MM.1S (cell line): ENCODE data around the gene HRG.

Experiments used
- DNase-seq: peaks from one replicate; pipeline ENCODE4 v3.0.0-alpha.2; 2015
- H2AFZ ChIP-seq: fragments of 300-600 bp; sonication (generic); 2 replicates; pipeline ENCODE4 v1.6.0; 2016; ENCODE audit warnings: antibody characterized with exemption, low read length
- H3F3A ChIP-seq: fragments of 300-600 bp; sonication (generic); 2 replicates; pipeline ENCODE4 v1.6.1; 2016; ENCODE audit warnings: mild to moderate bottlenecking, antibody characterized with exemption, low read length, moderate library complexity, mixed read lengths; ENCODE audit not compliant: insufficient read depth
- H3K27ac ChIP-seq: fragments of 300-600 bp; sonication (generic); 2 replicates; pipeline ENCODE4 v1.5.1; 2016; ENCODE audit warnings: mild to moderate bottlenecking, low read length
- H3K27me3 ChIP-seq: fragments of 300-600 bp; sonication (generic); replicated peaks from 2 replicates; pipeline ENCODE4 v1.6.0; 2016; ENCODE audit warnings: low read length; ENCODE audit not compliant: insufficient read depth
- H3K36me3 ChIP-seq: fragments of 300-600 bp; sonication (generic); replicated peaks from 2 replicates; pipeline ENCODE4 v1.6.1; 2016; ENCODE audit warnings: mild to moderate bottlenecking, low read length, mixed read lengths; ENCODE audit not compliant: insufficient read depth
- H3K4me1 ChIP-seq: fragments of 300-600 bp; sonication (generic); 2 replicates; pipeline ENCODE4 v1.6.1; 2016; ENCODE audit warnings: low read length, mixed read lengths
- H3K4me2 ChIP-seq: fragments of 300-600 bp; sonication (generic); 2 replicates; pipeline ENCODE4 v1.6.0; 2016; ENCODE audit warnings: low read depth, low read length
- H3K4me3 ChIP-seq: fragments of 300-600 bp; sonication (generic); 2 replicates; pipeline ENCODE4 v1.5.1; 2016; ENCODE audit warnings: low read length, mixed read lengths
- H3K79me2 ChIP-seq: fragments of 300-600 bp; sonication (generic); 2 replicates; pipeline ENCODE4 v1.6.1; 2016; ENCODE audit warnings: mixed run types, low read length, mixed read lengths
- H3K9ac ChIP-seq: fragments of 300-600 bp; sonication (generic); 2 replicates; pipeline ENCODE4 v1.6.1; 2016; ENCODE audit warnings: low read length, mixed read lengths
- H3K9me2 ChIP-seq: fragments of 300-600 bp; sonication (generic); replicated peaks from 2 replicates; pipeline ENCODE4 v1.6.1; 2016; ENCODE audit warnings: mild to moderate bottlenecking, low read length, mixed read lengths; ENCODE audit not compliant: insufficient read depth
- H3K9me3 ChIP-seq: fragments of 300-600 bp; sonication (generic); replicated peaks from 2 replicates; pipeline ENCODE4 v1.6.1; 2016; ENCODE audit warnings: mild to moderate bottlenecking, low read length, mixed read lengths; ENCODE audit not compliant: insufficient read depth
- H4K20me1 ChIP-seq: fragments of 300-600 bp; sonication (generic); 2 replicates; pipeline ENCODE4 v1.6.1; 2016; ENCODE audit warnings: mild to moderate bottlenecking, low read length, moderate library complexity, mixed read lengths; ENCODE audit not compliant: insufficient read depth
- EZH2 ChIP-seq: fragments of 300-600 bp; sonication (generic); optimal IDR thresholded peaks from 2 replicates; pipeline ENCODE3; 2017; ENCODE audit warnings: low read depth, mild to moderate bottlenecking, antibody characterized with exemption, low read length, mixed read lengths
- EZH2phosphoT487 ChIP-seq: fragments of 300-600 bp; sonication (generic); IDR thresholded peaks from 2 replicates; pipeline ENCODE4 v1.6.1; 2018; ENCODE audit warnings: antibody characterized with exemption, low read length
- TF ChIP-seq, protein P1 (sequence below): fragments of 300-600 bp; sonication (generic); IDR thresholded peaks from 2 replicates; pipeline ENCODE4 v1.5.1; 2016; ENCODE audit warnings: antibody characterized with exemption, low read length, mixed read lengths

The HRG gene

DNA sequence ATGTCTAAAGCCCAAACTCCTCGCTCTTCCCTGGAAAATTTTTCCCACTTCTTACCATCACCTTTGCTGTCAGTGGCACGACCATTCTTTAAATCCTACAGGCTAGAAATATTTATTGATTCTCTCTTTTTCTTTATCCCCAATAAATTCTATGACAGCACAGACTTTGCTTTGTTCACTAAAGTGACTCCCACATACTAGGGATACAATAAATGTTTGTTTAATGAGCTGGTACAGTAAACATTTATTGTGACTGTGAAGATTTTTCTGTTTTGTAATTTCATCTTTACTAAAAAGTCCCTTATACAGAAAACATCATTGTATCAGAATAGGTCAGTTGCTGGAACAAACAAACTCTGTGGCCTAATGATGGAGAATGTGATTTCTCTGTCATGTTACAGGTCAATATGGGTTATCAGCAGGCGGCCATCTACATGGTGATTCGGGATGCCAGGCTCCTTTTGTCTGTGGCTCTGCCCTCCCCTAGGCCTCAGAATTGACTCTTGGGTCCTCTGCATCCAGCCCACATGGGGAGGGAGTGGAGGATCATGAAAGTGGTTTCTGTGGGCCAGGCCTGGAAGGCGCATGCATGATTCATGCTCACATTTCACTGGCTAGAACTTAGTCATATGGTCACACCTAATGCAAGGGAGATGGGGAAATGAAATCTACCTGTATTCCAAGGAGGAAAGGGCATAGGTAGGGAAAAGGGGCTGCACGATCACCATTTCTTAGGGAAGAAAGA is 28.6 kb downstream of the HRG start:
- H3K4me2 ChIP-seq = no peak overlapping the region
- no peaks in the 10 kb centered on the region for H3K36me3 ChIP-seq
- H2AFZ ChIP-seq = no peak overlapping the region
- H3K27me3 ChIP-seq = no peaks in the 10 kb centered on the region
- H3K4me3 ChIP-seq = no peak overlapping the region
- TF ChIP-seq EZH2 (no peak), EZH2phosphoT487 (no peak)
- TF ChIP-seq, protein P1, sequence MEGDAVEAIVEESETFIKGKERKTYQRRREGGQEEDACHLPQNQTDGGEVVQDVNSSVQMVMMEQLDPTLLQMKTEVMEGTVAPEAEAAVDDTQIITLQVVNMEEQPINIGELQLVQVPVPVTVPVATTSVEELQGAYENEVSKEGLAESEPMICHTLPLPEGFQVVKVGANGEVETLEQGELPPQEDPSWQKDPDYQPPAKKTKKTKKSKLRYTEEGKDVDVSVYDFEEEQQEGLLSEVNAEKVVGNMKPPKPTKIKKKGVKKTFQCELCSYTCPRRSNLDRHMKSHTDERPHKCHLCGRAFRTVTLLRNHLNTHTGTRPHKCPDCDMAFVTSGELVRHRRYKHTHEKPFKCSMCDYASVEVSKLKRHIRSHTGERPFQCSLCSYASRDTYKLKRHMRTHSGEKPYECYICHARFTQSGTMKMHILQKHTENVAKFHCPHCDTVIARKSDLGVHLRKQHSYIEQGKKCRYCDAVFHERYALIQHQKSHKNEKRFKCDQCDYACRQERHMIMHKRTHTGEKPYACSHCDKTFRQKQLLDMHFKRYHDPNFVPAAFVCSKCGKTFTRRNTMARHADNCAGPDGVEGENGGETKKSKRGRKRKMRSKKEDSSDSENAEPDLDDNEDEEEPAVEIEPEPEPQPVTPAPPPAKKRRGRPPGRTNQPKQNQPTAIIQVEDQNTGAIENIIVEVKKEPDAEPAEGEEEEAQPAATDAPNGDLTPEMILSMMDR = no peak
- no peak overlapping the region for H3K27ac ChIP-seq
- no peak overlapping the region for H3K9ac ChIP-seq
- H3K9me3 ChIP-seq = no peaks in the 10 kb centered on the region
- H3K79me2 ChIP-seq = no peaks in the 10 kb centered on the region
- DNase-seq = no peak
- no peaks in the 10 kb centered on the region for H3K9me2 ChIP-seq
- H4K20me1 ChIP-seq = no peaks in the 10 kb centered on the region
- no peaks in the 10 kb centered on the region for H3K4me1 ChIP-seq
- H3F3A ChIP-seq = no peaks in the 10 kb centered on the region

DNA sequence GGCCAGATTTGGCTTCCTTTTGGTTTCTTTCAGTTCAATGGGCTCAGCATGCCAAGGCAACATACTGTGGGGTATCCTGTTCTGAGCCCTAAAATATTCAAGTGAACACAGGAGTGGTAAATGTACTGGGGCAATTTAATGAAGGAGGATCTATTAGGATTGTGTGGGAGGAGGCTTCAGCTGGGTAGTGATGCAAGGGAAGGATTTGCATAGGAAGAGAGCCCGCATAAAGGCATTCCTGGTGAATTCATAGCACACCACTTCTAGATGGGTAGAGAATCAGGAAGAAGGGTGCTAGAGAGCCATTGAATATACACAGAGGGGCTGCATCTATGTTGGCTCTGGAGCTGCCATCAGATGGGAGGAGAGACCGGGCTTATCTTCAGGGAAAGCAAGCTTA is 30.7 kb downstream of the HRG start:
- Histone ChIP-seq H2AFZ (no peak overlapping the region), H3K4me2 (no peak overlapping the region)
- no peak for DNase-seq

DNA sequence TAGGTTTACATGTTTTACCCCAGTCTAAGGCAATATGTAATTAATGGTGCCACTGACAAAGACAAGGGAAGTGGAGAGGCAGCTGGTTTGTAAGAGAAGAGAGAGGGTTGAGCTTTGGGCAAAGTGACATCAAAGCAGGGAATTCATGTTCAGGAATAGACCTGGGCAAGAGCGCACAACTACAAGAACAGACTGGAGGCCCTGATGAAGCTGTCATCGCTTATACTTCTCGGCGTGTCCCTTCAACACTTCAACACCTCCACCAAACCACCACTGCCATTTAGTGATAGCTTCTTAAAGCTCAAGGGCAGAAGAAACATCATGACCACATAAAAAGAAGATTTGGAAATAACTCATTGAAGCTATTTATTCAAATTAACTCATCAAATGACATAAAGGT is 31.7 kb downstream of the HRG start:
- Histone ChIP-seq H3K4me3 (no peak overlapping the region), H3K9me3 (no peaks in the 10 kb centered on the region), H2AFZ (no peak overlapping the region), H3F3A (no peaks in the 10 kb centered on the region), H3K36me3 (no peaks in the 10 kb centered on the region), H3K4me1 (no peaks in the 10 kb centered on the region), H3K4me2 (no peak overlapping the region), H3K9me2 (no peaks in the 10 kb centered on the region), H3K27me3 (no peaks in the 10 kb centered on the region), H4K20me1 (no peaks in the 10 kb centered on the region), H3K79me2 (no peaks in the 10 kb centered on the region), H3K9ac (no peak overlapping the region), H3K27ac (no peak overlapping the region)
- TF ChIP-seq EZH2 (no peak), EZH2phosphoT487 (no peak)
- TF ChIP-seq, protein P1 = no peak
- DNase-seq = no peak

More for the DNA sequence above, 30.7 kb downstream of the HRG start:
- no peak overlapping the region for H3K9ac ChIP-seq
- no peaks in the 10 kb centered on the region for H3K9me3 ChIP-seq
- H3K36me3 ChIP-seq = no peaks in the 10 kb centered on the region
- no peaks in the 10 kb centered on the region for H4K20me1 ChIP-seq
- no peaks in the 10 kb centered on the region for H3K27me3 ChIP-seq
- no peak overlapping the region for H3K4me3 ChIP-seq
- H3K4me1 ChIP-seq = no peaks in the 10 kb centered on the region
- H3K9me2 ChIP-seq = no peaks in the 10 kb centered on the region
- TF ChIP-seq, protein P1 = no peak
- no peak for TF ChIP-seq EZH2phosphoT487
- TF ChIP-seq EZH2 = no peak
- no peak overlapping the region for H3K27ac ChIP-seq
- H3K79me2 ChIP-seq = no peaks in the 10 kb centered on the region
- H3F3A ChIP-seq = no peaks in the 10 kb centered on the region
